Measurements from ENCODE around the gene RAMP1.

The RAMP1 gene

DNA sequence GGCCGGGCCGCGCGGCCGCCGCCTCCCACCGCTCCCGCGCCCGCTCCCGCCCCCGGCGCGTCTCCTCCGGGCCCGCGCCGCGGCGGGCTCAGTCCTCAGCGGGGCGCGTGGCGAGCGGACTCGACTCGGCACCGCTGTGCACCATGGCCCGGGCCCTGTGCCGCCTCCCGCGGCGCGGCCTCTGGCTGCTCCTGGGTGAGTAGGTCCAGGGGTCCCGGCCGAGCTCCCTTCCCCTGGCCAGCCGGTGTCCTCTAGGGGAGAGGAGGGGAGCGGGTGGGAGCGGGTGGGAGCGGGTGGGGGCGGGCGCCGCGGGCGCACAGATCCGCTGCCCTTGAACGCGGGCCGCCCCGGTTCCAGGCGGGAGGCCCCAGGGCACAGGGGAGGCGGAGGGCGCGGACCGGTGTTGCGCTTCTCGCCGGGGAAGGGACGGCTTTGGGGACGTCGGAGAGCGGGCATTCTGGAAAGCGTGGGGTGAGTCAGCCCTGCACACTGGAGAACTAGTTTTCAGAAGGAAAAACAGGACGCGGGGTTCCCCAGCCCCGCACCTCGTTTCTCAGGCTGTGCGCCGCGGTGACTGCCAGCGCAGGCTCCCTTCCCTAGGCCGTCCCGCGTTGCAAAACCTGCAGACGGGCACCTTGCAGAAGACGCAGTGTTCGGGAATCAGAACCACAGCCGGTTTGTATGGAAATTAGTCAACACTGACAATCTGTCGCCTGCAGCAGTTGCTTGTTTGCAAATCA lies at the start of gene RAMP1:
RAMP1 (plus strand) TSS at position 91 of the 740 bp plus-strand sequence; CDS start at position 144, 53 bp downstream.
- Histone ChIP-seq H3K36me3 (ENCODE audit: control insufficient read depth, insufficient read depth, low read length) (no peaks in the 10 kb centered on the region), H3K4me3 (replicated peaks; ENCODE audit: low read depth, low read length) (peak within 1 kb of the TSS; percentile 25), H3K27me3 (replicated peaks; ENCODE audit: control insufficient read depth, insufficient read depth, low read length) (no peaks in the 10 kb centered on the region; the same call in none of the 2 replicates)
- DNase-seq (ENCODE audit: extremely low read depth, insufficient read length): no peak
- TF ChIP-seq, protein P1, sequence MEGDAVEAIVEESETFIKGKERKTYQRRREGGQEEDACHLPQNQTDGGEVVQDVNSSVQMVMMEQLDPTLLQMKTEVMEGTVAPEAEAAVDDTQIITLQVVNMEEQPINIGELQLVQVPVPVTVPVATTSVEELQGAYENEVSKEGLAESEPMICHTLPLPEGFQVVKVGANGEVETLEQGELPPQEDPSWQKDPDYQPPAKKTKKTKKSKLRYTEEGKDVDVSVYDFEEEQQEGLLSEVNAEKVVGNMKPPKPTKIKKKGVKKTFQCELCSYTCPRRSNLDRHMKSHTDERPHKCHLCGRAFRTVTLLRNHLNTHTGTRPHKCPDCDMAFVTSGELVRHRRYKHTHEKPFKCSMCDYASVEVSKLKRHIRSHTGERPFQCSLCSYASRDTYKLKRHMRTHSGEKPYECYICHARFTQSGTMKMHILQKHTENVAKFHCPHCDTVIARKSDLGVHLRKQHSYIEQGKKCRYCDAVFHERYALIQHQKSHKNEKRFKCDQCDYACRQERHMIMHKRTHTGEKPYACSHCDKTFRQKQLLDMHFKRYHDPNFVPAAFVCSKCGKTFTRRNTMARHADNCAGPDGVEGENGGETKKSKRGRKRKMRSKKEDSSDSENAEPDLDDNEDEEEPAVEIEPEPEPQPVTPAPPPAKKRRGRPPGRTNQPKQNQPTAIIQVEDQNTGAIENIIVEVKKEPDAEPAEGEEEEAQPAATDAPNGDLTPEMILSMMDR (IDR thresholded peaks at IDR 0.05; ENCODE audit: insufficient read depth, low read length, poor library complexity, severe bottlenecking): no peak

- peak; percentile 18 for DNase-seq (ENCODE audit: extremely low read depth, insufficient read length)
- H3K27me3 ChIP-seq (replicated peaks; ENCODE audit: control insufficient read depth, insufficient read depth, low read length): no peaks in the 10 kb centered on the region
- TF ChIP-seq, protein P1 (IDR thresholded peaks at IDR 0.05; ENCODE audit: insufficient read depth, low read length, poor library complexity, severe bottlenecking): no peak
- no peak overlapping the region for H3K4me3 ChIP-seq (replicated peaks; ENCODE audit: low read depth, low read length)
- no peaks in the 10 kb centered on the region for H3K36me3 ChIP-seq (ENCODE audit: control insufficient read depth, insufficient read depth, low read length)
Observed at GRCh38 chr2:237815637-237816036, 43.8 kb upstream of the RAMP1 start.

DNA sequence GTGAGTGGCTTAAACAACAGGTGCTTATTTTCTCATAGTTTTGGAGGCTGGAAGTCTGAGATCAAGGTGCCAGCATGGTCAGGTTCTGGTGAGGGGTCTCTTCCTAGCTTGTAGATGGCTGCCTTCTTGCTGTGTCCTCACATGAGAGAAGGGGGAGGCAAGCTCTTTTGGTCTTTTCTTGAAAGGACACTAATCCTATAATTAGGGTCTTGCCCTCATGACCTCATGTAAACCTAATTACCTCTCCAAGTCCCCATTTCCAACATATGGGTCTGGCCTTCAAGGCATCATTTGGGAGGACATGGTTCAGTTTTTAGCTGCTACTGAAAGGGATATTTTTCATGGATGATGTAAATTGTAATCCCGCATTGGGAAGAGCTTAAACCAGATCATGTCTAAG lies 42.9 kb upstream of the RAMP1 start:
- DNase-seq (ENCODE audit: extremely low read depth, insufficient read length): no peak
- H3K27me3 ChIP-seq (replicated peaks; ENCODE audit: control insufficient read depth, insufficient read depth, low read length): no peaks in the 10 kb centered on the region
- TF ChIP-seq, protein P1 (IDR thresholded peaks at IDR 0.05; ENCODE audit: insufficient read depth, low read length, poor library complexity, severe bottlenecking): no peak
- H3K36me3 ChIP-seq (ENCODE audit: control insufficient read depth, insufficient read depth, low read length): no peaks in the 10 kb centered on the region
- H3K4me3 ChIP-seq (replicated peaks; ENCODE audit: low read depth, low read length): no peak overlapping the region

GRCh38 chr2:237818066-237818473 lies 41.4 kb upstream of the RAMP1 start:
- Histone ChIP-seq H3K27me3 (replicated peaks; ENCODE audit: control insufficient read depth, insufficient read depth, low read length) (no peaks in the 10 kb centered on the region), H3K36me3 (ENCODE audit: control insufficient read depth, insufficient read depth, low read length) (no peaks in the 10 kb centered on the region), H3K4me3 (replicated peaks; ENCODE audit: low read depth, low read length) (no peak overlapping the region)
- TF ChIP-seq, protein P1 (IDR thresholded peaks at IDR 0.05; ENCODE audit: insufficient read depth, low read length, poor library complexity, severe bottlenecking): no peak
- DNase-seq (ENCODE audit: extremely low read depth, insufficient read length): no peak

DNA sequence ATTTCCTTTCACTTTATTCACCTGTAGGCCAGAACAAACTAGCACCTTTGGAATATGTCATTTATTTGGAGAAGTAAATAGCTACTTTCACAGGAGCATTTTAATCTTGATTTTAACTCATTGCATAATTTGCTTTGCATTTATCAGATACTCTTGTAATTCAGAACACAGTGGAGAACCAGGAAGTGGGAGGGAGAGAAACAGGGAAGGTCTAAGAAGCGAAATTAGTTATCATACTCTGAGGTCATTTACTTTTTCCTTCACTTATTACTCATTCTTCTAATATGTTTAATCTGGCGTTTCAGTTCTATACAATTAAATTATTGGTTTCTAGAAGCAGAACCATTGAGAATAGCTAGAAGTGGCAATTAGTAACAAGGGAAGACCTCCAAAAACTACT lies 40.2 kb upstream of the RAMP1 start:
- no peaks in the 10 kb centered on the region for H3K27me3 ChIP-seq (replicated peaks; ENCODE audit: control insufficient read depth, insufficient read depth, low read length)
- DNase-seq (ENCODE audit: extremely low read depth, insufficient read length): no peak
- TF ChIP-seq, protein P1 (IDR thresholded peaks at IDR 0.05; ENCODE audit: insufficient read depth, low read length, poor library complexity, severe bottlenecking): no peak
- no peaks in the 10 kb centered on the region for H3K36me3 ChIP-seq (ENCODE audit: control insufficient read depth, insufficient read depth, low read length)
- no peak overlapping the region for H3K4me3 ChIP-seq (replicated peaks; ENCODE audit: low read depth, low read length)
